Endodermal cell (in vitro differentiated cells): ENCODE data around the gene DDX52. TPM values are rescaled to one million over a fixed set of nuclear protein-coding genes. Genes with fewer than 3 reads are reported as not detected.
A peak's percentile ranks its signal among the peaks of the same experiment; 100 is the strongest.
"Not testable (repeated sequence)": the region's sequence is repeated elsewhere in the genome, so short reads cannot be mapped to it uniquely, and the experiment has no call there.

Experiments used
- DNase-seq: peaks from one replicate; pipeline ENCODE4 v3.0.0-alpha.2; 2017
- H3K27ac ChIP-seq: 2 replicates; pipeline ENCODE4 v1.5.1; 2013; ENCODE audit warnings: mild to moderate bottlenecking, low read depth, low read length, moderate library complexity
- H3K27me3 ChIP-seq: 2 replicates; pipeline ENCODE4 v1.6.1; 2013; ENCODE audit warnings: mild to moderate bottlenecking, low read length, moderate library complexity; ENCODE audit not compliant: insufficient read depth, control insufficient read depth, poor library complexity, severe bottlenecking
- H3K36me3 ChIP-seq: 2 replicates; pipeline ENCODE4 v1.7.0; 2013; ENCODE audit warnings: mild to moderate bottlenecking, low read length, moderate library complexity; ENCODE audit not compliant: control insufficient read depth, insufficient read depth
- H3K4me1 ChIP-seq: one replicate; pipeline ENCODE4 v1.7.0; 2013; ENCODE audit warnings: low read length; ENCODE audit not compliant: control insufficient read depth, insufficient read depth
- H3K4me3 ChIP-seq: 2 replicates; pipeline ENCODE4 v1.5.1; 2013; ENCODE audit warnings: mild to moderate bottlenecking, low read length, moderate library complexity
- H3K9ac ChIP-seq: 2 replicates; pipeline ENCODE4 v1.6.1; 2013; ENCODE audit warnings: mild to moderate bottlenecking, low read length, moderate library complexity; ENCODE audit not compliant: poor library complexity, severe bottlenecking; ENCODE audit errors: extremely low read depth
- H3K9me3 ChIP-seq: 2 replicates; pipeline ENCODE4 v1.6.1; 2013; ENCODE audit warnings: mild to moderate bottlenecking, low read length, moderate library complexity; ENCODE audit not compliant: control insufficient read depth
- H3K27ac Mint-ChIP-seq: 2 replicates; pipeline ENCODE4 v1.8.0; 2020; ENCODE audit warnings: mixed read lengths
- H3K27me3 Mint-ChIP-seq: 2 replicates; pipeline ENCODE4 v1.8.0; 2021; ENCODE audit warnings: mild to moderate bottlenecking, mixed read lengths; ENCODE audit not compliant: insufficient read depth
- H3K36me3 Mint-ChIP-seq: 2 replicates; pipeline ENCODE4 v1.8.0; 2020; ENCODE audit warnings: low read depth, mixed read lengths
- H3K4me1 Mint-ChIP-seq: 2 replicates; pipeline ENCODE4 v1.8.0; 2020; ENCODE audit warnings: mixed read lengths
- H3K4me3 Mint-ChIP-seq: 2 replicates; pipeline ENCODE4 v1.8.0; 2020; ENCODE audit warnings: mild to moderate bottlenecking, moderate library complexity, mixed read lengths
- H3K9me3 Mint-ChIP-seq: 2 replicates; pipeline ENCODE4 v1.8.0; 2020; ENCODE audit warnings: mild to moderate bottlenecking, mixed read lengths
- CTCF ChIP-seq: fragments of 200-600 bp; sonication (generic); conservative IDR thresholded peaks from 2 replicates; pipeline ENCODE4 v1.5.0; 2021; ENCODE audit warnings: antibody characterized with exemption, mild to moderate bottlenecking
- WGBS, 2 experiments: methylation state at CpG; one replicate each; pipeline versions ENCODE4 v1.1.5 to v1.1.7; 2013; ENCODE audit warnings: missing lambda C conversion rate in 2 of 2, mixed read lengths in 1 of 2; ENCODE audit not compliant: insufficient coverage in 1 of 2, insufficient read length in 1 of 2; 5-methylcytosine and 5-hydroxymethylcytosine counted together
- total RNA-seq, 2 donors: library from RNA; stranded (reverse); fragmentation: NEBNext Ultra II Directional in 1 of 2; extraction: Animal tissue kit (Norgen Biotek cat#: 25700) in 1 of 2; gene quantifications; 2 replicates in 1 of 2; 3 replicates in 1 of 2; pipeline ENCODE4 v1.2.1, GENCODE V29; 2021

The DDX52 gene
- total RNA-seq, 2 donors from 2014 or later = 51.5 to 63.3 TPM

- peaks cover 11% of the 10 kb centered on the region for H3K4me1 Mint-ChIP-seq
- H3K9ac ChIP-seq = peak overlapping the region; percentile 92
- peaks cover 23% of the 10 kb centered on the region for H3K27me3 ChIP-seq
- WGBS, 2 experiments = 0 to 3% methylated on average over 5 to 7 of the region's 7 CpGs
- peak overlapping the region; percentile 62 for H3K27ac ChIP-seq
- peaks cover 28% of the 10 kb centered on the region for H3K27me3 Mint-ChIP-seq
- peaks cover 32% of the 10 kb centered on the region for H3K36me3 ChIP-seq
- no peak for TF ChIP-seq CTCF
- peak overlapping the region; percentile 93 for H3K4me3 Mint-ChIP-seq
- H3K27ac Mint-ChIP-seq = peak overlapping the region; percentile 94
- H3K9me3 ChIP-seq = no peaks in the 10 kb centered on the region
- peaks cover 33% of the 10 kb centered on the region for H3K36me3 Mint-ChIP-seq
- no peak for DNase-seq
- H3K9me3 Mint-ChIP-seq = no peaks in the 10 kb centered on the region
- H3K4me3 ChIP-seq = peak overlapping the region; percentile 98
- H3K4me1 ChIP-seq = peaks cover 3% of the 10 kb centered on the region
Observed at GRCh38 chr17:37642681-37643080, 565 bp downstream of the DDX52 start.

- H3K9me3 Mint-ChIP-seq = peaks cover 1% of the 10 kb centered on the region
- no peak overlapping the region for H3K27ac Mint-ChIP-seq
- Histone ChIP-seq H3K36me3 (peaks cover 57% of the 10 kb centered on the region), H3K9me3 (peaks cover 11% of the 10 kb centered on the region), H3K27ac (no peak overlapping the region), H3K27me3 (no peaks in the 10 kb centered on the region), H3K4me1 (peaks cover 3% of the 10 kb centered on the region), H3K9ac (no peak overlapping the region), H3K4me3 (no peak overlapping the region)
- DNase-seq = no peak
- peaks cover 11% of the 10 kb centered on the region for H3K4me1 Mint-ChIP-seq
- TF ChIP-seq CTCF = no peak
- peaks cover 58% of the 10 kb centered on the region for H3K36me3 Mint-ChIP-seq
- no peak overlapping the region for H3K4me3 Mint-ChIP-seq
- peaks cover 7% of the 10 kb centered on the region for H3K27me3 Mint-ChIP-seq
Observed at GRCh38 chr17:37640015-37640414, 3.2 kb downstream of the DDX52 start.

- H3K4me3 Mint-ChIP-seq = no peak overlapping the region
- DNase-seq = no peak
- H3K27ac Mint-ChIP-seq = no peak overlapping the region
- no peak overlapping the region for H3K4me3 ChIP-seq
- no peaks in the 10 kb centered on the region for H3K27me3 ChIP-seq
- H3K4me1 Mint-ChIP-seq = peaks cover 5% of the 10 kb centered on the region
- H3K27ac ChIP-seq = no peak overlapping the region
- peaks cover 67% of the 10 kb centered on the region for H3K36me3 Mint-ChIP-seq
- no peak overlapping the region for H3K9ac ChIP-seq
- H3K36me3 ChIP-seq = peaks cover 72% of the 10 kb centered on the region
- no peak for TF ChIP-seq CTCF
- peaks cover 11% of the 10 kb centered on the region for H3K9me3 ChIP-seq
- H3K9me3 Mint-ChIP-seq = peaks cover 1% of the 10 kb centered on the region
- no peaks in the 10 kb centered on the region for H3K4me1 ChIP-seq
- no peaks in the 10 kb centered on the region for H3K27me3 Mint-ChIP-seq
Observed at GRCh38 chr17:37637956-37638355, 5.3 kb downstream of the DDX52 start.

- H3K4me1 ChIP-seq, H3K27ac ChIP-seq, H3K9me3 Mint-ChIP-seq, H3K9ac ChIP-seq, H3K4me3 ChIP-seq, H3K9me3 ChIP-seq, H3K4me3 Mint-ChIP-seq, H3K4me1 Mint-ChIP-seq, DNase-seq, H3K27me3 Mint-ChIP-seq, H3K27ac Mint-ChIP-seq, H3K27me3 ChIP-seq: not testable (repeated sequence)
- peaks cover 83% of the 10 kb centered on the region for H3K36me3 ChIP-seq
- 88 to 93% methylated on average over 4 to 5 of the region's 6 CpGs for WGBS, 2 experiments
- H3K36me3 Mint-ChIP-seq = peaks cover 59% of the 10 kb centered on the region
Observed at GRCh38 chr17:37616430-37616829, 26.8 kb downstream of the DDX52 start.
